ENCODE measurements around the gene CNMD.

CNMD gene

DNA sequence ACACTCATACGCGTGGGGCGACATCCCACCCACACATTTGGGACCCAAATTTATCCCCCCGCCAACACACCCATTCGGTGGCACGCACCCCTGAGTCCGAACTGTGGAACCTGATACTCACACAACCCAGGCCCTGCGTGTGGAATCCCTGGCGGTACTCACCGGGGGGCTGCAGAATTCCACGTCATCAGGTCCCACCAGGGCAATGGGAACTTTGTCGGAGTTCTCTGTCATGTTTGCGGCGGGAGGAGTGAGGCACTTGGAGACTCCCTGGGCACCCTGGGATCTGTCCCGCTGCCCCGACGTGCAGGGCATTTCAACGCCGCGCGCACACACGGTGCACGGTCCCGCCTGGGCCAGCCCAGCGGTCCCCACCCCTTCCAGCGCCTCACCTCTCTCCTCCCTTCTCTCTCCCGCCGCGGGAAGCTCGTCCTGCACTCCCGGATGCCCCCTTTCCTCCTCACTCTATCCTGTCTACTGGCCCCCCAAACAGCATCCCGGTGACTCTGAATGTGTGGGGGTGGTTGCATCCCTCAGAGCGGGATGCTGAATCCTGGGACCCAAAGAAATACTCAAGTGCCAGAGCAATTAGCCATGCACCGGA, at the start of gene CNMD:
Gene CNMD, minus strand, starts transcription at position 353 of the 604 bp plus-strand sequence. Its CDS starts 119 bp downstream, at position 234.
- no peak for DNase-seq

GRCh38 chr13:52788011-52788410, 48.4 kb upstream of the CNMD start:
- DNase-seq, result no peak

DNA sequence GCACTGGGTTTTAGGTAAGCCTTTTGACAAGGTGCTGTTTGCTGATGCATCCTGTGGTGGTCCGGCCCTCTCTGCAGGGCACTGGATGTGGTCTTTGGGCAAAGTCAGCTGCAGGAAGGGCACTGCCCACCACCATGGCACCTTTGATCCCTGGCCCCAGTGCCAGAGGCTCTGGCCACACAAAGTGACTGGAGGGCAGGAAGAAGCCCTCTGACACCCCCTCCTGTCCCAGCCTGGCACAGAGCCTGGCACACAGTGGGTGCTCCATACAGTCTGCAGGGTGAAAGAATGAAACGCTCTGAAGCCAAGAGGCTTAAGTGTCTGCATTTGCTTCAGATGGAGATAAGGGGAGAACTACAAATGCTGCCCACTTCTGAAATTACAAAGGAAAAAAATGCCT, 47.6 kb upstream of the CNMD start:
- no peak for DNase-seq

- no peak for DNase-seq
These were observed 47.1 kb upstream of the CNMD start for GRCh38 chr13:52786766-52787165.

GRCh38 chr13:52785739-52786138, 46.1 kb upstream of the CNMD start:
- no peak for DNase-seq

- DNase-seq, result no peak
These were observed 45.1 kb upstream of the CNMD start for GRCh38 chr13:52784591-52785340.

DNA sequence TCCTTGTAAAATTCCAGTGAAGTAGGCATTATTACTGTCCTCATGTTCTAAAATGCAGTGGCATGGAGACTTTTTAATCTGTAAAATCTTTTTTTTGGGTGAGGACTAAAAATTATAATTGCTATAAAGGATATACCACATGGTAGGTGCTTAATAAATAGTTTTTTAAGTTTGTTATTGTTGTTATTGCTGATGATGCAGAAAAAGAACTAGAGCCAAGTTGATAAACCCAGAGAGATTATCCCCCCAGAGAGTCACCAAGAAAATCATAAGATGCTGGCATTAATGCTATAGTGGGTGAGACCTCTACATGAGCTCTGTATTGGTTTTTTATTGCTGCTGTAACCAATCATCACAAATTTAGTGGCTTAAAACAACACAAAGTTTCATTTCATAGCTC, 44.3 kb upstream of the CNMD start:
- DNase-seq, result no peak

GRCh38 chr13:52782471-52783448, 43.1 kb upstream of the CNMD start:
- no peak for DNase-seq

- DNase-seq, result no peak
These were observed 41.0 kb upstream of the CNMD start for GRCh38 chr13:52780611-52781010.

GRCh38 chr13:52780092-52780491, 40.5 kb upstream of the CNMD start:
- DNase-seq, result no peak

DNA sequence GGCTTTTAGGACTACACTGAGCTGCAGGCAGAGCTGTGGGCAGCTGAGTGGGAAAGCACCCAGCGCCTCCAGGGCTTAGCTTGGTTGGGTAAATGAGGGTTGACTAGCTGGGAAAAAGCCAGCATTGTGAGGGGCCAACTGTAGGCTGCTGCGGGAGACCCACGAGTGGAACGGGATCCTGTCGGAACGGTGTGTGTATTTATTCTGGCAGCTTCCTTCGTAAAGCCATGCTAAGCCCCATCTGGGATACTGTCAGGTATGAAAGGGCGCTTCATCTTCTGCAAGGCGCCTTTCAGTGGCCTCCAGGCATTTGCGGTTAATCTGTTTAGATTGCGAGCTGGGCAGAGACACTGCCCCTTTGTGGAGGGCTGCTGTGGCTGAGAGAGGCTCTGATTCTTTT, 39.5 kb upstream of the CNMD start:
- no peak for DNase-seq

- DNase-seq, result no peak
These were observed 37.1 kb upstream of the CNMD start for GRCh38 chr13:52776726-52777125.

DNA sequence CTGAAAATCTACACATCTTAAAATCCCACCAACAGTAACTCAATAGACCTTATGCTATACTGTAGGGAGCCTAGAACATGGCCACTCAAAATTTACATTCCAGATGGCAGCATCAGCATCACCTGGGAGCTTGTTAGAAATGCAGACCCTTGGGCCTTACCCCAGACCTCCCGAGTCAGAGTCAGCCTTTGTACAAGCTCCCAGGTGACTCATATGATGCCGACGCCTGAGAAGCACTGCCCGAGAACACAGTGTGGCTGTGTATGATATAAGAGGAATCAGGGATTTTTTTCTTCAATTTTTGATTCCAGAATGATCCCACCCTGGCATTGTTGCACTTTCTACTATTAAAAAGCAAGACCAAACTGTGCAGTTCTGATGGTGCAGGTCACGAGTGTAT, 35.9 kb upstream of the CNMD start:
- DNase-seq, result no peak

DNA sequence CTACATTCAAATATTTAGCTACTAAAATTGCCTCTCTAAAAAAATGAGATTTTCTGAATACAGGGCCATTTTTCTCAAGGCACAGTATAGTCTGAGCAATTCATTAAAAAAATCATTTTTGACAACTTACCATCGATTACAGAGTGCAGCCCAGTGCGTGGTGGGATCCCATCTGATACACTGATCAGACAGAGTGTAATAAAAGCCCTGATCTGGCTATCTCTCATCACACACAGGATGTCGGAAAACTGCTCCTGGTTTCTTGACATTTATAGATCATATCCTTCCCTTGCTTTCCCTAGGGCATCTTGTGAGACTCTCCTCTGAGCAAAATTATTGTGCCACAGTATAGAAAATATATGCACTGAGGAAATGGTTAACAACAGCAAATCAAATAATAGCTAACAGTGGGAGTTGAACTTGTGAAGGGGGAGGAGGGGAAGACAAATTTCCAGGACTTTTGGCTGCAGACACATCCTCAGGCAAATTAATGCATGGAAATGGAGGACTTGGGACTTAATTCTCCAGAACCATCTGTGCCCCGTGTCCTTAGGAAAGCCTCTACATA, 28.4 kb upstream of the CNMD start:
- no peak for DNase-seq

- no peak for DNase-seq
These were observed 26.2 kb upstream of the CNMD start for GRCh38 chr13:52765611-52766390.

DNA sequence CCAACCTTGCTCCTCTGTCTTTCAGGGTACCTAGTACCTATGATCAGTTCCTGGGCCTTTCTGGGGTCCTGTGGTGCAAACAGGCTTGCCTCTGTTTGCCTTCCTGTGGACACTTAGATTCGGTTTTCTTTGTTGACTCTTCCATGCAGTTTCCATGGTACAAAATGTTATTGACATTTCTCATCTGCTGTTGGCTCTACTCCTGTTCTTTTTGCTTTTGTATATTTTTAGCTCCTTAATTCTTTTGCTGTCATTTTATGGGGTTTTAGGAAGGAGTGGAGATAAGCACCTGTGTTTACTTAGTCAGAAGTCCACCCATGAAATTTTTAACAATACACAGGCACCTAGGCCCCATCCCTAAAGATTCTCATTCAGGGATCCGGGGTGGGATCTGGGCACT, 20.5 kb upstream of the CNMD start:
- peak; percentile 46 for DNase-seq

- DNase-seq, result no peak
These were observed 18.5 kb upstream of the CNMD start for GRCh38 chr13:52758114-52758513.

DNA sequence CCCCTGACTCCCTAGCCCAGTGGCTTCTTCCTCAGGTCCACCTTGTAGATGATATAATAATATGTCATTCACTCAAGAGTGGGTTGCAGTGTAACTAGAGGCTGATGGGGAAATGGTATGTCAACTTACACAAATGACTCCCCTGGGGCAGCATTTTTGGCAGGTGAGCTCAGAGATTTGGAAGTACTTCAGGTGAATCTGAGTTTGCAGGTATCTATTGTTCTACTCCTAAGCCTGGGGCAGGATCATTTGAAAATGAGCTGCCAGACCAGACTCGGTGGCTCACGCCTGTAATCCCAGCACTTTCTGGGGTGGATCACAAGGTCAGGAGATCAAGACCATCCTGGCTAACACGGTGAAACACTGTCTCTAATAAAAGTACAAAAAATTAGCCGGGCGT, 11.6 kb upstream of the CNMD start:
- DNase-seq, result no peak

DNA sequence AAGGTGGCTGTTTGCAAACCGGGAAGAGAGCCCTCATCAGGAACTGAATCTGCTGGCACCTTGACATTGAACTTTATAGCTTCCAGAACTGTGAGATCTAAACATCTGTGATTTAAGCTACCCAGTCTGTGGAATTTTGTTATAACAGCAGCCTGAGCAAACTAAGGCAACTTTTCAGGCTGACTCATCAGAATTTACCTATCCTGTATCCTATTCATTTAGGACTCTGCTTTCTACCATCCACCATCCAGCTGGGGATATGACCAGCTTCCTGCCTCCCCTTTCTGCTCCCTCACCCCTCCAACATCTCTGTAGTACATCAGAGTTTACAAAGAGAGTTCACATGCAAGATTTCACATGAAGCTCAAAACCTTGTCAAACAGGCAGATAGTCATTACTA, 11.1 kb upstream of the CNMD start:
- DNase-seq, result no peak

- DNase-seq, result peak; percentile 51
These were observed 9.8 kb upstream of the CNMD start for GRCh38 chr13:52749419-52749818.

DNA sequence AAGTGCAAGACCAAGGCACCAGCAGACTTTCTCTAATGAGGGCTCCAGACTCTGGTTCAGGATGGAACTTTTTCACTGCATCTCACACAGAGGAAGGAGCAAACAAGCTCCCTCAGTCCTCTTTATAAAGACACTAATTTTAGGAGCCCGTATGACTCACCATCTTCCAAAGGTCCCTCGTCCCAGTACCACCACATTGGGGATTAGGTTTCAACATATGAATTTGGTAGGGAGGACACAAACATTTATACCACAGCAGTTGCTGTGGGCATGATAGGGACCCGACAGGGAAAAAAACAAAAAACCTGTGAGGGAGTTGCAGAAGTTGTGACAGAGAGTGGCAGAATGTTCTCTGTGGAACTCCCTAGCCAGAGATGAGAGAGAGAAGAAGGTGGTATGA, 6.5 kb upstream of the CNMD start:
- DNase-seq, result no peak

DNA sequence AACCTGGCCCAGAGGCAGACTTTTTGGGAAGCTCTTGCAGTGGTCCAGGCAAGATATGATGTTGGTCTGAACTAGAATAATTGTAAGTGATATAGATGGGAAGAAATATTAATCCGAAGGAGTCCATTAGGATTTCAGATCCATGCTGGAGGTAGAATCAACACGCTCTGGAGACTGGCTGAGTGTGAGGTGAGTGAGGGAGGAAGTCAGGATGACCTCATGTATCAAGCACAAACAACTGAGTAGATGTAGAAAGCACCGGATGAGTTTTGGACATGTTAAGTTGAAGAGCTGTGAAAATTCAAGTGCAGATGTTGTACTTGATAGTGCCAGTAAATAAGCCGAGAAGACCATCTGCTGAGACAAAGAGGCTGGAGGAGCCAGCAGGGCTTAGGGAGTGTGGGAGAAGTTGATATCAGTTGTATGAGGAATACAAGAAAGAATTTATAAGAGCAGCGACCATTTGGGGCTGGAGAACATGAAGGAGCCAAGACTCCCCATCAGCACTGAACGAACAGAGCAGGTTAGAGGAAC, 5.3 kb upstream of the CNMD start:
- DNase-seq, result peak; percentile 42

All from SHP77 treated with DMSO at 0.1 percent for 48 hours (cell line).